WTC11 (cell line): Measurements from ENCODE around the gene BEGAIN. TPM values are rescaled to one million over a fixed set of nuclear protein-coding genes. Genes with fewer than 3 reads are reported as not detected.

Experiments
- ATAC-seq: fragments of 200-7000 bp; cut with Tn5 transposase; 2 replicates; pipeline ENCODE4 v1.10.0; 2021; ENCODE audit warnings: mild to moderate bottlenecking, moderate library complexity
- CTCF ChIA-PET: fragments of 300-600 bp; sonication (Branson Sonifier 250); formaldehyde crosslinking; loops from one replicate; lab custom pipeline; 2021; ENCODE audit warnings: antibody characterized with exemption; lab: Charles Lee
- POLR2A ChIA-PET: fragments of 350-600 bp; sonication (Branson Sonifier 250); formaldehyde crosslinking; loops from one replicate; lab custom pipeline; 2021; ENCODE audit warnings: antibody characterized with exemption; lab: Charles Lee
- DNase-seq: peaks from one replicate; pipeline ENCODE4 v3.0.0; 2021; ENCODE audit warnings: low spot score
- H3K27ac Mint-ChIP-seq: 2 replicates; pipeline ENCODE4 v1.8.0; 2021; ENCODE audit warnings: mixed read lengths
- H3K27me3 Mint-ChIP-seq: 2 replicates; pipeline ENCODE4 v1.8.0; 2021; ENCODE audit warnings: low read depth, mild to moderate bottlenecking, moderate library complexity, mixed read lengths
- H3K36me3 Mint-ChIP-seq: 2 replicates; pipeline ENCODE4 v1.8.0; 2021; ENCODE audit warnings: mixed read lengths
- H3K4me1 Mint-ChIP-seq: 2 replicates; pipeline ENCODE4 v1.8.0; 2022; ENCODE audit warnings: mixed read lengths
- H3K4me3 Mint-ChIP-seq: 2 replicates; pipeline ENCODE4 v1.8.0; 2021; ENCODE audit warnings: mild to moderate bottlenecking, moderate library complexity, mixed read lengths
- H3K9me3 Mint-ChIP-seq: 2 replicates; pipeline ENCODE4 v1.8.0; 2021; ENCODE audit warnings: mixed read lengths
- AR ChIP-seq: fragments of 250-450 bp; sonication (Bioruptor Pico); IDR thresholded peaks from 2 replicates; pipeline ENCODE4 v1.9.0; 2021; ENCODE audit warnings: mild to moderate bottlenecking
- ARID4B ChIP-seq: sonication (generic); formaldehyde crosslinking; IDR thresholded peaks from 2 replicates; pipeline ENCODE4 v1.8.0; 2023; ENCODE audit warnings: missing genetic modification reagents, mild to moderate bottlenecking, borderline replicate concordance
- FOXP4 ChIP-seq: sonication (generic); formaldehyde crosslinking; IDR thresholded peaks from 2 replicates; pipeline ENCODE4 v1.8.0; 2022; ENCODE audit warnings: mild to moderate bottlenecking, missing genetic modification reagents
- GTF2I ChIP-seq: fragments of 250-450 bp; sonication (Bioruptor Pico); conservative IDR thresholded peaks from 2 replicates; pipeline ENCODE4 v1.4.0; 2021; ENCODE audit warnings: mild to moderate bottlenecking
- HMGA2 ChIP-seq: fragments of 250-450 bp; sonication (Bioruptor Pico); IDR thresholded peaks from 2 replicates; pipeline ENCODE4 v1.4.0; 2021; ENCODE audit warnings: mild to moderate bottlenecking, moderate library complexity
- JAZF1 ChIP-seq: fragments of 250-450 bp; sonication (Bioruptor Pico); IDR thresholded peaks from 2 replicates; pipeline ENCODE4 v1.9.0; 2021; ENCODE audit warnings: moderate library complexity, mild to moderate bottlenecking, inconsistent platforms
- JUN ChIP-seq: sonication (generic); formaldehyde crosslinking; IDR thresholded peaks from 2 replicates; pipeline ENCODE4 v1.8.0; 2023; ENCODE audit warnings: mild to moderate bottlenecking, missing genetic modification reagents
- KAT7 ChIP-seq: sonication (generic); formaldehyde crosslinking; IDR thresholded peaks from 2 replicates; pipeline ENCODE4 v1.8.1; 2023; ENCODE audit warnings: missing genetic modification reagents, mild to moderate bottlenecking, borderline replicate concordance
- MLX ChIP-seq: sonication (generic); formaldehyde crosslinking; IDR thresholded peaks from 2 replicates; pipeline ENCODE4 v1.8.1; 2023; ENCODE audit warnings: mild to moderate bottlenecking, missing genetic modification reagents, moderate library complexity
- MXD4 ChIP-seq: fragments of 250-450 bp; sonication (Bioruptor Pico); IDR thresholded peaks from 2 replicates; pipeline ENCODE4 v1.8.0; 2021; ENCODE audit warnings: mild to moderate bottlenecking, moderate library complexity, borderline replicate concordance
- NFE2L1 ChIP-seq: sonication (generic); formaldehyde crosslinking; IDR thresholded peaks from 2 replicates; pipeline ENCODE4 v1.8.1; 2023; ENCODE audit warnings: missing genetic modification reagents
- NR3C1 ChIP-seq: sonication (generic); formaldehyde crosslinking; conservative IDR thresholded peaks from 2 replicates; pipeline ENCODE4 v1.8.1; 2023; ENCODE audit warnings: low read depth, mild to moderate bottlenecking, missing genetic modification reagents
- PRDM15 ChIP-seq: sonication (generic); formaldehyde crosslinking; IDR thresholded peaks from 2 replicates; pipeline ENCODE4 v1.8.0; 2022; ENCODE audit warnings: missing genetic modification reagents
- PRRX2 ChIP-seq: fragments of 250-450 bp; sonication (Bioruptor Pico); IDR thresholded peaks from 2 replicates; pipeline ENCODE4 v1.8.0; 2021; ENCODE audit warnings: mild to moderate bottlenecking
- RORB ChIP-seq: fragments of 250-450 bp; sonication (Bioruptor Pico); IDR thresholded peaks from 2 replicates; pipeline ENCODE4 v1.9.0; 2021; ENCODE audit warnings: mild to moderate bottlenecking
- SMAD3 ChIP-seq: sonication (generic); formaldehyde crosslinking; IDR thresholded peaks from 2 replicates; pipeline ENCODE4 v1.8.0; 2022; ENCODE audit warnings: missing genetic modification reagents, mild to moderate bottlenecking, borderline replicate concordance
- SOX15 ChIP-seq: fragments of 250-450 bp; sonication (Bioruptor Pico); IDR thresholded peaks from 2 replicates; pipeline ENCODE4 v1.9.0; 2021; ENCODE audit warnings: mild to moderate bottlenecking
- TEAD1 ChIP-seq: sonication (generic); formaldehyde crosslinking; IDR thresholded peaks from 2 replicates; pipeline ENCODE4 v1.8.0; 2022; ENCODE audit warnings: mild to moderate bottlenecking, missing genetic modification reagents
- ZBTB43 ChIP-seq: sonication (generic); formaldehyde crosslinking; IDR thresholded peaks from 2 replicates; pipeline ENCODE4 v1.8.1; 2023; ENCODE audit warnings: mild to moderate bottlenecking, missing genetic modification reagents
- ZNF423 ChIP-seq: fragments of 250-450 bp; sonication (Bioruptor Pico); IDR thresholded peaks from 2 replicates; pipeline ENCODE4 v2.1.2; 2022; ENCODE audit warnings: mild to moderate bottlenecking, moderate library complexity
- total RNA-seq: library from RNA; stranded (reverse); gene quantifications from 3 replicates; pipeline ENCODE4 v1.2.3, GENCODE V29; 2021

The BEGAIN gene
- total RNA-seq, 1 experiment from 2014 or later: 1.3 TPM

- CTCF ChIA-PET: interaction anchor here (0.6 to 2.5 kb wide), 6 partner anchors 14 to 397 kb away, joined by 3 to 11 read pairs (median 4); no protein-coding TSS in a partner anchor
- no peak for ATAC-seq
- peaks cover 3% of the 10 kb centered on the region; the same call in 1 of the 2 replicates for H3K4me1 Mint-ChIP-seq
- H3K4me3 Mint-ChIP-seq: no peak overlapping the region
- no peaks in the 10 kb centered on the region for H3K27me3 Mint-ChIP-seq
- H3K27ac Mint-ChIP-seq: no peak overlapping the region
- peaks cover 25% of the 10 kb centered on the region for H3K9me3 Mint-ChIP-seq
- POLR2A ChIA-PET: no interaction called here
- peaks cover 18% of the 10 kb centered on the region; the same call in 1 of the 2 replicates for H3K36me3 Mint-ChIP-seq
- DNase-seq: no peak
- TF ChIP-seq HMGA2 (CRISPR knock-in tag): no peak
- TF ChIP-seq FOXP4 (CRISPR knock-in tag): no peak
- TF ChIP-seq NFE2L1 (CRISPR knock-in tag): no peak
- no peak for TF ChIP-seq JAZF1 (CRISPR knock-in tag)
- TF ChIP-seq PRRX2 (CRISPR knock-in tag): no peak
- TF ChIP-seq JUN (CRISPR knock-in tag): no peak
- no peak for TF ChIP-seq KAT7 (CRISPR knock-in tag)
- no peak for TF ChIP-seq GTF2I (CRISPR knock-in tag)
- TF ChIP-seq TEAD1: no peak
- no peak for TF ChIP-seq ARID4B (CRISPR knock-in tag)
- no peak for TF ChIP-seq AR (CRISPR knock-in tag)
- no peak for TF ChIP-seq NR3C1 (CRISPR knock-in tag)
- TF ChIP-seq SMAD3 (CRISPR knock-in tag): no peak
These were observed 84.5 kb downstream of the BEGAIN start for GRCh38 chr14:100502622-100503220.

- no peak for ATAC-seq
- no peaks in the 10 kb centered on the region for H3K27me3 Mint-ChIP-seq
- H3K27ac Mint-ChIP-seq: no peak overlapping the region
- H3K36me3 Mint-ChIP-seq: peaks cover 10% of the 10 kb centered on the region; the same call in 1 of the 2 replicates
- no peak overlapping the region for H3K4me3 Mint-ChIP-seq
- POLR2A ChIA-PET: no interaction called here
- peaks cover 20% of the 10 kb centered on the region for H3K9me3 Mint-ChIP-seq
- no peak for DNase-seq
- H3K4me1 Mint-ChIP-seq: peaks cover 3% of the 10 kb centered on the region; the same call in 1 of the 2 replicates
- CTCF ChIA-PET: interaction anchor here (0.8 to 1.8 kb wide), 3 partner anchors 25 to 146 kb away, joined by 3 to 9 read pairs (median 4); no protein-coding TSS in a partner anchor
- TF ChIP-seq ZNF423 (CRISPR knock-in tag): no peak
- TF ChIP-seq SOX15 (CRISPR knock-in tag): no peak
- TF ChIP-seq ZBTB43 (CRISPR knock-in tag): no peak
- no peak for TF ChIP-seq MLX (CRISPR knock-in tag)
- TF ChIP-seq MXD4: no peak
- TF ChIP-seq PRDM15: no peak
- no peak for TF ChIP-seq RORB (CRISPR knock-in tag)
These were observed 87.1 kb downstream of the BEGAIN start for GRCh38 chr14:100500128-100500527.
